ENCODE results near the gene SAMD4A. TPM values are rescaled to one million over a fixed set of nuclear protein-coding genes. Genes with fewer than 3 reads are reported as not detected.
A peak's percentile ranks its signal among the peaks of the same experiment; 100 is the strongest.

Gene SAMD4A
- total and polyA plus RNA-seq, 12 donors, result 14.0 to 284 (median 191) TPM

DNA sequence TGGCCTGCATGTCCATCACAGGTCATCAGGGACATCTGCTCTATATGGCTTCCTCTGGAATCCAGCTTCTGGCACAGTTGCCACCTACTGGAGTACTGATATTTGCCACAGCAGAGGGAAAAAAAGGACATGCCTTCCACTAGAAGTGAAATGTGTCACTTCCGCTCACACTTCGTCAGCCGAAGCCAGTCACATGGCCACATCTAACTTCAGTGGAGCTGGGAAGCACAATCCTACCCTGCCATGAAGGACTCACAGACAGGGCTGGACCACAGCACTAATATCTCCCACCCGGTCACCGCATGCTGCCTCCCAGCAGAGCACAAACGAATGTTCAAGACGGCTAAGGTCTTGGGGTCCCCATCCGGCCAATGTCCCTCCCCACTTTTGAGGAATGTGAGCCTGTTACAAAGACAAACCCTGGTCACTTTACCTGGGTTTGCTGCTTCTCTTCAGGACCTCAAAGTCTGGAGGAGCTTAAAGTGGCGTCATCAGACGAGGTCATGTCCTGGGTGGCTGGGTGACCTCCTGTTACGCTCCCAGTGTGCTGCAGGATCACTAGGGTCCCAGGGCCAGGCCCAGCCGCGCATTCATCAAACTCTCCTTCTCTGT lies 237.1 kb downstream of the SAMD4A start:
- Histone ChIP-seq H3K4me1 (peaks cover 0 to 11% (median 9%) of the 10 kb centered on the region in 9 donors), H3K9me3 (no peaks in the 10 kb centered on the region), H3K4me3 (no peak overlapping the region), H3K27ac (no peak overlapping the region), H3K36me3 (no peaks in the 10 kb centered on the region), H3K27me3 (no peaks in the 10 kb centered on the region)
- ATAC-seq (no peak), DNase-seq (no peak)
- intact Hi-C loops (cut with DNase I), result loop anchor here in 5 of 10 donors (2.0 to 10.0 kb wide), 4 partner anchors 91 to 241 kb away; partner anchors contain the start of gene SAMD4A (in 2 of the 5)
- TF ChIP-seq, protein P1, sequence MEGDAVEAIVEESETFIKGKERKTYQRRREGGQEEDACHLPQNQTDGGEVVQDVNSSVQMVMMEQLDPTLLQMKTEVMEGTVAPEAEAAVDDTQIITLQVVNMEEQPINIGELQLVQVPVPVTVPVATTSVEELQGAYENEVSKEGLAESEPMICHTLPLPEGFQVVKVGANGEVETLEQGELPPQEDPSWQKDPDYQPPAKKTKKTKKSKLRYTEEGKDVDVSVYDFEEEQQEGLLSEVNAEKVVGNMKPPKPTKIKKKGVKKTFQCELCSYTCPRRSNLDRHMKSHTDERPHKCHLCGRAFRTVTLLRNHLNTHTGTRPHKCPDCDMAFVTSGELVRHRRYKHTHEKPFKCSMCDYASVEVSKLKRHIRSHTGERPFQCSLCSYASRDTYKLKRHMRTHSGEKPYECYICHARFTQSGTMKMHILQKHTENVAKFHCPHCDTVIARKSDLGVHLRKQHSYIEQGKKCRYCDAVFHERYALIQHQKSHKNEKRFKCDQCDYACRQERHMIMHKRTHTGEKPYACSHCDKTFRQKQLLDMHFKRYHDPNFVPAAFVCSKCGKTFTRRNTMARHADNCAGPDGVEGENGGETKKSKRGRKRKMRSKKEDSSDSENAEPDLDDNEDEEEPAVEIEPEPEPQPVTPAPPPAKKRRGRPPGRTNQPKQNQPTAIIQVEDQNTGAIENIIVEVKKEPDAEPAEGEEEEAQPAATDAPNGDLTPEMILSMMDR (IDR thresholded peaks at IDR 0.05), result no peak
- WGBS, 2 donors, result 83 to 87% methylated on average over 13 of the region's 13 CpGs

DNA sequence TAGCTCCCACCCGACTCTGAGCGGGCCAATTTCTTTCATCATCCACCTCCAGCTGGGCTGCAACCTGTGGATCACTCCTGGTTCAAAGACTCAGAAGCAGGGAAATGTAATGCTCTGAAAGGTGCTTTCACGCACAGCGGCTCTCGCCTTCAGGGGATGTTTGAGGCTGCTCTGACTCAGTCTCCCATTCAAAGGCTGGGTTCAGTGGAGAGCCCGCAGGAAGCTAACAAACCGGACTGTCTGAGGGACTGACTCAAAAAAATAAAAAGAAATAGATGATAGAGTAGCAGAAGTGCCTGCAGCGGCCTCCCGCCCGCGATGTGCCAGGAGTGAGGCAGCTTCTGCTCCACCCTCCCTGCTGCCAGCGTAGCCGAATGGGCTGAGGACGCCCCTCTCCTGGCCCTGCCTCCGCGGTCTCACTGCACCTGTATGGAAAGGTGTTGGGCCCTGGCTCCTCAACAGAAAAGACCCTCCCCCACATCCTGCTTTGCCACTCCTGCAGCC lies 237.7 kb downstream of the SAMD4A start:
- intact Hi-C loops (cut with DNase I), result loop anchor here in 7 of 10 donors (2.0 to 10.0 kb wide), 7 partner anchors 88 to 242 kb away; partner anchors contain the start of gene SAMD4A (in 2 of the 7)
- WGBS, 2 donors, result 74 to 78% methylated on average over 16 of the region's 16 CpGs
- no peak for ATAC-seq

DNA sequence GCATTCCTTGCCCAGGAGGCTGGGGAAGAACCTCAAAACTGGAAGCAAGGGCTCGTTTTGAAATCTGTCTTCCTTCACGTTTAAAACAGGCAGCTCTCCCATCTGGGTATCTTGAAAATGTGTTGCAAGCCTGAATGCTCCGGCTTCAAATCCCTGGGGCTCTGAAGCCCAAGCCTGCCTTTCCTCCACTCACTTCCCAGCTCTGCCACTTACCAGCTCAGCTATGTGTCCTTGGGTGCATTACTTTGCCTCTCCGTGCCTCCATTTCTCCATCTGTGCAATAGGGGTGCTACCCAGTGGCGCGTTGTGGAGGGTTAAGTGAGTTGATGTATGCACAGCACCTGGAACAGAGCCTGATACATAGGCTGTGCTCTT lies 238.1 kb downstream of the SAMD4A start:
- Histone ChIP-seq H3K27ac (no peak overlapping the region), H3K27me3 (no peaks in the 10 kb centered on the region), H3K4me3 (no peak overlapping the region), H3K4me1 (peaks cover 0 to 11% (median 9%) of the 10 kb centered on the region in 9 donors), H3K36me3 (no peaks in the 10 kb centered on the region), H3K9me3 (no peaks in the 10 kb centered on the region)
- TF ChIP-seq, protein P1 (IDR thresholded peaks at IDR 0.05), result no peak
- intact Hi-C loops (cut with DNase I), result loop anchor here in 7 of 10 donors (2.0 to 10.0 kb wide), 7 partner anchors 87 to 243 kb away; partner anchors contain the start of gene SAMD4A (in 2 of the 7)
- WGBS, 2 donors, result 60 to 66% methylated on average over 6 of the region's 6 CpGs
- peak in 2 of 8 donors; percentile 6 to 16 for ATAC-seq
- no peak for DNase-seq

More for the DNA sequence above, 237.7 kb downstream of the SAMD4A start:
- no peak for DNase-seq
- TF ChIP-seq, protein P1 (IDR thresholded peaks at IDR 0.05), result no peak
- Histone ChIP-seq H3K9me3 (no peaks in the 10 kb centered on the region), H3K36me3 (no peaks in the 10 kb centered on the region), H3K27ac (no peak overlapping the region), H3K4me1 (peaks cover 0 to 11% (median 9%) of the 10 kb centered on the region in 9 donors), H3K27me3 (no peaks in the 10 kb centered on the region), H3K4me3 (no peak overlapping the region)

- H3K27ac ChIP-seq, result no peak overlapping the region
- TF ChIP-seq, protein P1 (IDR thresholded peaks at IDR 0.05), result peak; percentile 90 to 98 (median 96)
- no peaks in the 10 kb centered on the region for H3K9me3 ChIP-seq
- H3K27me3 ChIP-seq, result no peaks in the 10 kb centered on the region
- intact Hi-C loops (cut with DNase I), result loop anchor here in 7 of 10 donors (2.0 to 10.0 kb wide), 7 partner anchors 87 to 243 kb away; partner anchors contain the start of gene SAMD4A (in 2 of the 7)
- H3K4me3 ChIP-seq, result peak overlapping the region in 4 of 10 donors; percentile 2 to 36 (median 18)
- H3K4me1 ChIP-seq, result peaks cover 0 to 11% (median 9%) of the 10 kb centered on the region in 9 donors
- H3K36me3 ChIP-seq, result no peaks in the 10 kb centered on the region
- WGBS, 2 donors, result 32% methylated on average over 23 of the region's 23 CpGs
- peak; percentile 87 to 95 (median 92) for ATAC-seq
- peak; percentile 86 to 87 for DNase-seq
Measured at GRCh38 chr14:54805445-54806322, 238.8 kb downstream of the SAMD4A start.

Measured in heart right ventricle (tissue), 16 donors.